Measurements from ENCODE around the gene HAGH.
"Not testable (repeated sequence)": the region's sequence is repeated elsewhere in the genome, so short reads cannot be mapped to it uniquely, and the experiment has no call there.

HAGH gene

DNA sequence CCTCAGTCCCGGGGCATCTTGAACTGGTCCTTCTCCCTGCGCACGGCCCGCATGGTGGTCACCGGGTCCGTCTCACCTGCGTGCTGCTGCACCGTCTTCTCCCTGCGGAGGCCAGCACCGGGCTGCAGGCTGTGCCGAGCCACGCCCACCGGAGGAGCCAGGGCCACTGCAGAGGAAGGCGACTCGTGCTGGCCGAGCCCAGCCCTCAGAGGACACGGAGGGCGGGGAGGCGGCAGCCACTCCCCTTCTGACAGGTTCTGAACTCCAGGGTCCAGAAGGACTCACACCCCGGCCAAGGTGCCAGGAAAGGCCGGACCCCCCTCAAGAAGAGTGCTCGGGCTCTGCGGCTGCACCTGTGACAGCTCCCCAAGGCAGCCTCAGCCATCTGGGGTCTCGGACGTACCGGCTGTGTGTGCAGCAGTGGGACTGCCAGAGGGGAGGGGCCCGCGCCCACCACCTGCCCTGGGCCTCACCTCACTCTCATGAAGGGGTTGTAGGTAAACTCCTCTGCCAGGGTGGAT, 17.3 kb downstream of the HAGH start:
- DNase-seq: no peak

DNA sequence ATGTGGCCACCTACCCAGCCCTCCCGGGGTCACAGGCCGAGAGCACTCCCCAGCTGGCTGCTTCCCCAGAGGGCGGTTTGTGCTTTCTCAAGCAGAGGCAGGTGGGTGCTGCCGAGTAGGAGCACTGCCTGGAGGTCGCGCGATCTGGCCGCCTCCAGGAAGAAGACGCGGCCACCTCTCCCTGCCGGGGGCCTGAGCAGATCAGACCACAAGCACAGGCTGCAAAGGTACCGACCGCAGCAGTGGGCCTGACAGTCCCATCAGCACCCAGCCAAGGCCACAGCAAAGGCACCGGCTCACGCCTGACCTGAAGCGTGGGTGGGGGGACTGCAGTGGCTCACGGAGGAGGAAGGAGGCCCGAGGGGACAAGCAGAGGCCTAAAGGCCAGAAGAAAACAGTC, 17.9 kb downstream of the HAGH start:
- DNase-seq: no peak

GRCh38 chr16:1807626-1808025, 19.0 kb downstream of the HAGH start:
- no peak for DNase-seq

DNA sequence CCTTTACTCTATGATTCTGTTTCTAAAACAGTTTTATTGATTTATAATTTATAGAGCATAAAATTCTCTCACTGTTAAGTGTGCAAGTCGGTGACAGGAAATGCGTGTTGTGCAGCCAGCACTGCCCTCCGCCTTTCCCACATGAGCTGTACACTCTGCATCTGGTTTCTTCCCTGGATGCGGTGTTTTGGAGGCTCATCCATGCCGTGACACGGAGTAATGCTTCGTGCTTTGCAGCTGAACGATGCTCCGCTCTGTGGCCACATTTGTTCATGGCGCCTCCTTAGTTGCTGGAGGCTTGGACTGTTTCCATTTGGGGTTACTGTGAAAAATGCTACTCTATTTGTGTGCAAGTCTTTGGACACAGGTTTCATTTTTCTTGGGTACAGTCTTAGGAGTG, 25.9 kb downstream of the HAGH start:
- no peak for DNase-seq

DNA sequence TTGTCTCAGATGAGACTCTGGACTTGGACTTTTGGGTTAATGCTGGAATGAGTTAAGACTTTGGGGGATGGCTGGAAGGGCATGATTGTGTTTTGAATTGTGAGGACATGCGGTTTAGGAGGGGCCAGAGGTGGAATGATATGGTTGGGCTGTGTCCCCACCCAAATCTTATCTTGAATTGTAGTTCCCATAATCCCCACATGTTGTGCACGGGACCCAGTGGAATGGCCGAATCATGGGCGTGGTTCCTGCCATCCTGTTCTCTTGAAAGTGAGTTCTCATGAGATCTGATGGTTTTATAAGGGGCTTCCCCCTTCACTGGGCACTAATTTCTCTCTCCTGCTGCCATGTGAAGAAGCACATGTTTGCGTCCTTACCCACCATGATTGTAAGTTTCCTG, 27.4 kb downstream of the HAGH start:
- DNase-seq: not testable (repeated sequence)

DNA sequence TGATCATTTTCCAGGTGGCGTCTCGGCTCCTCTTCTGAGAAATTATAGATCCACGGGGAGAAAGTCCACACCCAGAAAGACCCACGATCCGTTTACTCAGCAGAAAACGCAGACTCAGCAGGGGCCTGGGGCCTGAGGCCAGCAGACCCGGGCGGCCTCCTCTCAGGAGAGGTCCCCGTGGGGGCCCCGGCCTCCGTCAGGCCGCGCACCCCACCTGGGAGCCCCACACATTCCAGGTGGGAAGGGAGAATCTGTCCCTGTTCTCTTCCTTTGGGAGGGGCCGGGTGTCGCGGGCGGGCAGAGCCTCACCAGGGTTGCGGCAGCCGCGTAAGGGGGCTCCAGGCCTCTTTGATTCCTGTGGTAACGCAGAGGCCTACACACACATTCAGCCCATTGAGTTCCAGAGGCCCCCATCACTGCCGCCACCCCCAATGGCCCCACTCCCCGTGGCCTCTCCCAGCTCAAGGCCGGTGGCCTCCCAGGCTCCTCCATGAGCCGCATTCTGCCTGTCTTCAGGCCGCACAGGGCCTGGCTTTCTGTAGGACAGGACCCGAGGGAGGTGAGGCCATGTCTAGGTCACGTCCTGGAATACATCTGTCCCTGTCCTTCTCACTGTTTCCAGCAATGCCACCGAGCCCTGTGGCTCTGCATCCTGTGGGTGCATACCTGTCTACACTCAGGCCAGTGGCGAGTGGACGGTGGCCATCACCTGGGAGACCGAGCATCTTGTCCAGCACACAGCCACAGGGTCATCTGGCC, 31.5 kb downstream of the HAGH start:
- no peak for DNase-seq

DNA sequence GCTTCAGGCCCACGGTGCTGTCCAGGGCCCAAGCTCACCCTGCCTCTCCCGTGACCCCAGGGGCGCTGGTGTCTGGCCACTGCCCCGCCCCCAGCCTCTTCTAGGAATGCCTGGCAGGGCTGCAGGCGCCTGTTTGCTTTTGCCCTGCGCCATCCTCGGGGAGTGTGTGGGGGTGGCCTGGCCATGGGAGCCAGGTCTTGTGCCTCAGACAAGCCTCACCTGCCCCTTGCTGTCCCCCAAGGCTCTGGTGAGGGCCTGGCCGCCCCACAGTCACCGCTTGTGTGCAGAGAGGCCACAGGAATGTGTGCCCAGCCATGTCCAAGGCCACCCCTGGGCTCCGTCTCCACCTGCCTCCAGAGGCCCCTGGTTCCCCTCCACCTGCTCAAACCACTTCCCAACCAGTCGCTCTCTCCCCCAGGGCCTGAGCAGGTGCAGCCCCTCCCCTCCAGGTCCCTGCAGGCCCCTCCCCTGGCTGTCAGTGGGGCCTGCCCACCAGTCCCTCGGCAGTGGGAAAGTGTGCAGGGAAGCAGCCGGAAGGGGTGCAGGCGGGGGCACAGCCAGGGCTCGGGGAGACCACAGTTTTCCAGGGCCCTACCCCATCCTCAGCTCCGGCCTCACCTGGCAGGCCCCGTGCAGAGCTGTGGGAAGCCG, 32.3 kb downstream of the HAGH start:
- DNase-seq: no peak

DNA sequence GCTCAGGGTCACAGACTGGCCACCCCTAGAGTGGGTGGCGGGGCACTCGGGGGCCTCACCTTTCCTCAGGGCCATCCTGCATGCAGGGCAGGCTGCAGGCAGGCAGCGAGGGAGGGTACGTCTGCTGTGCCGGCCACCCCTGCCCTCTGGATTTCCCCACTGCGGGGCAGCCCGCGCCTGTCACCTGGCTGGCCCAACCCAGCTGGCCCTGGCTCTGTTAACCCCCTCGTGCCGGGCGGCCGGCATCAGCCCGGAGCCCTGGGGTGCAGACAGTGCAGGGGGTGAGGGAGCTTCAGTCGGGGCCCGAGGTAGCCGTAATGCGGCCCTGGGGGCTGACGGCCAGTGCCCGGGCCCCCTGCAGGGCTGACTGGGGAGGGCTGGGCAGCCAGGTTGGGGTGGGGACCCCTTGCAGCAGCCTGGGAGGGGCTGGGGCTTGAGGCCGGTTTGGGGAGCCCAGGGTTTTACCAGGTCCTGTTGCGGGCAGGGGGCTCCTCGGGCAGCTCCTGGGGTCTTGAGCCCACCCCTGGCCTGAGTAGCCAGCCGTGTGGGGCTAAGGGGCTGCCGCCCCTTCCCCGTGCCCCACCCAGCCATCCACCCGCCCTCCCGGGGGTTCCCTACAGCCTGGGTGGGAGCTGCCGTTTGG, 32.9 kb downstream of the HAGH start, which contains the start of gene IGFALS:
Gene IGFALS, minus strand, starts transcription at position 128 of the 643 bp plus-strand sequence. Its CDS starts 53 bp downstream, at position 75.
- no peak for DNase-seq

DNA sequence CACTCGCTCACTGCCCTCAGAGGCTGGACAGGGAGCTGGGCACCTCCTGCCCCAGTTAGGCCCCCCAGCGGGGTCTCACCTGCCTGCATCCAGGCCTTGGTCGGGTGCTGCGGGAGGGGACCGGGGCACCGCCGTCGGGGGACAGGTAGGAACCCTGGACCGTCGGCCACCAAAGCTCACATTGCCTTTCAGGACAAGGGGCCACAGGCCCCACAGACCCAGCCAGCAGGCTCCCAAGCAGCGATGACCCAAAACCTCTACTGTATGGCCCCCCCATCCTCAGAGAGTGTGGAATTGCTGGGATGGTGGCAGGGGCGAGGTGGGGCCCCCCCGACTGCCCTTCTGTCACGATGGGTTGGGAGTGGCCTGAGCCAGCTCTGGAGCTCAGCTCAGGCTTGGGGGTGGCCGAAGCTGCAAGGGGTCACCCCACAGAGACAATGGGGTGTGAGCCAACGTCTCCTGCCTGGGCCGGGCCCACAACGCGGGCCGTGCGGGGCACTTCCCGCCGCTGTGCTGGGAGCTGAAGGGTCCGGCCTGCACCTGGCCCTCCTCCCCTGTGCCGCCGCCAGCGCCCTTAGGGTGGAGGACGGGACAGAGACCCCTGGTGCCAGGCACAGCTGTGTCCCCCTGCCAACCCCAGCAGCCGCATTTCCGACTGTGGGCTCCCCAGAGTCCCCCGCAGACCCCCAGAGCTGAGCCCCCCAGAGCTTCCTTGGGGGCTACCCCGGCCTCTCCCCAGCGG, 33.6 kb downstream of the HAGH start:
- DNase-seq: no peak

GRCh38 chr16:1791943-1792812, 34.4 kb downstream of the HAGH start:
- no peak for DNase-seq

DNA sequence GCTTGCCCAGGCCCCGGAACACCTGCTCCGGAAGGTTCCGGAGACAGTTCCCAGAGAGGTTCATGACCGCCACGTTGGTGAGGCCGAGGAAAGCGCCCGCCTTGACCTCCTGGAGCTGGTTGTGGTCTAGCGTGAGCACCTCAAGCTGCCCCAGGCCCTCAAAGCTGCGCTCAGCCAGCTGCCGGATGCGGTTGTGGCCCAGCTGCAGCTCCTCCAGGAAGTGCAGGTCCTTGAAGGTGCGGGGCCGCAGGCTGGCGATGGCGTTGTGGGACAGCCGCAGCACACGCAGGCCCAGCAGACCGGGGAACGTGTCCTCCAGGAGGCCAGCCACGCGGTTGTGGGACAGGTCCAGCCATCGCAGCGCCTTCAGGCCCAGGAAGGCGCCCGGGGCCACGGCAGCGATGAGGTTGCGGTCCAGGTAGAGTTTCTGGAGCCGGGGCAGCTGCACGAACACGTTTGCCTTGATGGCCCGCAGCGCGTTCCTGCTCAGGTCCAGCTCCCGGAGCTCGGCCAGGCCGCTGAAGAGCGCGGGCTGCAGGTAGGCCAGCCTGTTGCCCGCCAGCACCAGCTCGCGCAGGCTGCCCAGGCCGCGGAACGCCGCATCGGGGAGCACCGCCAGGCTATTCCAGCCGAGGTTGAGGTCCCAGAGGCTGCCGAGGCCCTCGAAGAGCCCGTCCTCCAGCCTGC, 35.2 kb downstream of the HAGH start:
- DNase-seq: no peak

DNA sequence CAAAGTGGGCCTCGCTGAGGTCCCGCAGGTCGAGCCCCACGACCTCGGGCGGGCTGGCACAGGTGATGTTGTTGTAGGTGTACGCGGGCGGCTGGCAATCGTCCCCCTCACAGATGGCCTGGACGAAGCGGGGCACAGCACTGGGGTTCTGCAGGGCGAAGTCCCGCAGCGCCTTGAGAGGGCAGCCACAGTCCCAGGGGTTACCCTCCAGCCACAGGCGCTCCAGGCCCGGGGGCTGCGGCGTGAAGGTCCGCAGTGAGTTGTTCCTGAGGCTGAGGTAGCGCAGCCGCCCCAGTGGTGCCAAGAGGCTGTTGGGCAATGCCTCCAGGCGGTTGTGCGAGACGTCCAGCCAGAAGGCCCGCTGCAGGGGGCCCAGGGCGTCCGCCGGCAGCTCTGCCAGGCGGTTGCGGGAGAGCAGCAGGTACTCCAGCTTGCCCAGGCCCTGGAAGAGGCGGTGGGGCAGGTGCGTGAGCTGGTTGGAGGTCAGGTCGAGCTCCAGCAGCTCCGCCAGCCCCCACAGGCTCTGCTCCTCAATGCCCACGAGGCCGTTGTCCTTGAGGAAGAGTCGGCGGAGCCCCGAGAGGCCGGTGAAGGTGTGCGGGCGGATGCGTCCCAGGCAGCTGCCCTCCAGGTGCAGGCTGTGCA, 35.9 kb downstream of the HAGH start:
- DNase-seq: no peak

- DNase-seq: no peak
Observed at GRCh38 chr16:1790261-1790610, 36.4 kb downstream of the HAGH start.

GRCh38 chr16:1789643-1790045, 37.0 kb downstream of the HAGH start:
- DNase-seq: no peak

GRCh38 chr16:1788708-1789100, 37.9 kb downstream of the HAGH start:
- DNase-seq: no peak

DNA sequence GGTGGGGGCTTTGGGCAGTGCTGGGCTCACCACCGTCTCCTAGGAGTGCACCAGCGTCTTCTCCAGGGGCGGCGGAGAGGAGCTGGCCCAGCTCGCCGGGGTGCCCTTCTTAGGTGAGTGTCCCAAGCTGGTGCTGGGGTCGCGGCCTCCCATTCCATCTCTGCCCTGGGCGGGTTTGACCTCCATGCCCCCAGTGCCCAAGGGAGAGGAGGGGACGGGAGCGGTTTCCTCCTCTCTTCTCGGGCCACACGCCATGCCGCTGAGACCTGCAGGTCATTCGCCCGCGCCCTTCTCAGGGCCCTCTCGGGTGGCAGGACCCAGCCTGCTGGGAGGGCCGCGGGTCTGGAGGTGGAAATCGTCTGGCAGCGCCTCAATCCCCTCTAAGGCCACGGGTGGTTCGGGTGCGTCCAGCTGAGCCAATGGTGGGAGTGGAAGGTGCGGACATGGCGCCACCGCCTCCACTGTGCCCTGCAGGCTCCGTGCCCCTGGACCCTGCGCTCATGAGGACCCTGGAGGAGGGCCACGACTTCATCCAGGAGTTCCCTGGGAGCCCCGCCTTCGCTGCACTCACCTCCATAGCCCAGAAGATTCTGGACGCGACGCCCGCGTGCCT, 38.4 kb downstream of the HAGH start:
- no peak for DNase-seq

- DNase-seq: no peak
Observed at GRCh38 chr16:1787322-1788094, 39.1 kb downstream of the HAGH start.

GRCh38 chr16:1787056-1787321, 39.6 kb downstream of the HAGH start:
- no peak for DNase-seq

DNA sequence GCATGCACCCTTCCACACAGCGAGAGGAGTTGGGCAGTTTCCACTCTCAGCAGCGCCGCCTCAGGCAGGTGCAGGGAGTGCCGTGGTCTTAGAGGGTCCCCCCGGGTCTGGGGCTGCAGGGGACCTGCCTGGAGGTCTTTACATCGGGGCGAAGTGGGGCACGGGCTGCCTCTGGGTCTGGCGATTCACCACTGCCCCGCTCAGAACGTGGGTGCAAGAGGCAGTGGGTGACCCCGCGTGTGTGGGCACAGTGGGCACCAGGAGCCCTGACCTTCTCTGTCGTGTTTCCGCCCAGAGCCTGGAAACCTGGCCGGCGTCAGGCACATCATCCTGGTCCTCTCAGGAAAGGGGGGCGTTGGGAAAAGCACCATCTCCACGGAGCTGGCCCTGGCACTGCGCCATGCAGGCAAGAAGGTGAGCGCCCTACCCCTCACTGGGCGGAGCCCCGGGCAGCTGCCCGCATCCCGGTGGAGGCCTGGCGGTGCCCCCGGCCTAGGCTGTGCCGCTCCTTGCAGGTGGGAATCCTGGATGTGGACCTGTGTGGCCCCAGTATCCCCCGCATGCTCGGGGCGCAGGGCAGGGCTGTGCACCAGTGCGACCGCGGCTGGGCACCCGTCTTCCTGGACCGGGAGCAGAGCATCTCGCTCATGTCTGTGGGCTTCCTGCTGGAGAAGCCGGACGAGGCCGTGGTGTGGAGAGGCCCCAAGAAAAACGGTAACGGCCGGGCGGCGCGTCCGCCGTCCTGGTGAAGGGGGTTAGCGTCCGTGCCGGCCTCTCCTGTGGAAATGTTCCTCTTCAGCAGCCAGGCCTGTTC, 40.2 kb downstream of the HAGH start:
- no peak for DNase-seq

Measured in NCI-H2171 treated with DMSO at 0.1 percent for 48 hours (cell line).